ENCODE data around the gene CD1D. TPM values are rescaled to one million over a fixed set of nuclear protein-coding genes. Genes with fewer than 3 reads are reported as not detected.

Gene CD1D
- total RNA-seq, 1 donor from 2014 or later, result 0.29 TPM

DNA sequence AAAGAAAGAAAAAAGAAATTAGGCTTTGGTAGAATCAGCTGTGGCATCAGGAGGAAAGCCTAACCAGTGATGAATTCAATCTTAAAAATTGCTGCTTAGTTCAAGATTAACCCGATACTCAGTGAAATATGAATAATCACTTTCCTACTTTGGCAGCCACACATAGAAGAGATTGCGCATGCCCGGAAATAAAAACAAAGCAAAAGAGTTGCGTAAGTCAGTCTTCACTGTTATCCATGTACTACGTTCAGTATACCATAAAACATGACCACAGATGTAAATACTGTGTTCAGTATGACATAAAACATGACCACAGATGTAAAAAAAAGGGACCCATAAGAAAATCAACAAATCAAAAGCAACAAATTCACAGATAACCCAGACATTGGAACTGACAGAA is 19.2 kb downstream of the CD1D start:
- no peaks in the 10 kb centered on the region for H3K36me3 Mint-ChIP-seq
- no peak for TF ChIP-seq CTCF (conservative IDR thresholded peaks at IDR 0.05)
- no peak overlapping the region for H3K27ac Mint-ChIP-seq
- DNase-seq (ENCODE audit: extremely low spot score, unreplicated experiment), result no peak
- H3K27me3 Mint-ChIP-seq, result peaks cover 28% of the 10 kb centered on the region
- H3K4me3 Mint-ChIP-seq, result no peak overlapping the region
- H3K4me1 Mint-ChIP-seq (ENCODE audit: unreplicated experiment), result no peaks in the 10 kb centered on the region
- H3K9me3 Mint-ChIP-seq, result no peaks in the 10 kb centered on the region

GRCh38 chr1:158200527-158200926 is 19.8 kb downstream of the CD1D start:
- TF ChIP-seq CTCF (conservative IDR thresholded peaks at IDR 0.05), result no peak
- Mint-ChIP-seq H3K9me3 (no peaks in the 10 kb centered on the region), H3K36me3 (no peaks in the 10 kb centered on the region), H3K4me1 (ENCODE audit: unreplicated experiment) (no peaks in the 10 kb centered on the region), H3K27ac (no peak overlapping the region), H3K4me3 (no peak overlapping the region), H3K27me3 (peaks cover 23% of the 10 kb centered on the region)
- DNase-seq (ENCODE audit: extremely low spot score, unreplicated experiment), result no peak

DNA sequence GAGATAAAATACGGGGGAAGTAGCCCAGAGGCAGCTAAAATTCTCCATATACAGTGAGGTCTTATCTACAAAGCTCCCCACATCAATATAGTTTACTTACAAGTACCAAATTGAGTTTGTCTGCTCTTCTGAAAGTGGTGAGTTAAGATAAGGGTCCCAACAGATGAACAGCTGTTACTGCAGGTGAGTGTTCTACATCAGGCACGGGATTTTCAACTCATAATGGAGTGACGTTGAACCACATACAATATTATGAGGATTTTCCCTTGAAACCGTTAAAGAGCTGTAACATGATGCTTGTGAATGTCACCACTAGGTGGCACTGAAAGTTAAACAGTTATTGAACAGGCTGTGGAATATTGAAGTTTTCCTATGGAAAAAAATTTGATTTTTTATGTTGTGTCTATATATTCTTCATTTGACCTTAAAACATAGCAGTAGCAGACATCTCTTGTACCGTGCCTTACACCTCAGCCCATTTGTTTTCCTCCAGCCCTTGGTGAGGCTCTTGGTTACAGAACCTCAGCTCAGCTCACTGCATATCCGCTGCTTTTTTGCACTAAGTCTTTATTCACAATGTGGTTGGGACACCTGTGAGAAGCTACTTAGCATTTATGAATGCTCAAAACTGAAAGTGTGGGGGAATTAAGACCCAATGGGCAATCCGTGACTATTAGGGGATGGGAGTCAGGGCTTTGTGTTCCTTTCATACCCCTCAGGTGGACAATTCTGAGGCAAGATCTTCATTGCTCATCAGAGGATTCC is 23.2 kb downstream of the CD1D start:
- Mint-ChIP-seq H3K4me1 (ENCODE audit: unreplicated experiment) (no peaks in the 10 kb centered on the region), H3K4me3 (no peak overlapping the region), H3K9me3 (no peaks in the 10 kb centered on the region), H3K27ac (no peak overlapping the region), H3K27me3 (peaks cover 19% of the 10 kb centered on the region), H3K36me3 (no peaks in the 10 kb centered on the region)
- no peak for DNase-seq (ENCODE audit: extremely low spot score, unreplicated experiment)
- TF ChIP-seq CTCF (conservative IDR thresholded peaks at IDR 0.05), result peak; percentile 94

- Mint-ChIP-seq H3K36me3 (no peaks in the 10 kb centered on the region), H3K27ac (no peak overlapping the region), H3K4me3 (no peak overlapping the region), H3K9me3 (no peaks in the 10 kb centered on the region), H3K4me1 (ENCODE audit: unreplicated experiment) (no peaks in the 10 kb centered on the region), H3K27me3 (peaks cover 19% of the 10 kb centered on the region)
- no peak for TF ChIP-seq CTCF (conservative IDR thresholded peaks at IDR 0.05)
- no peak for DNase-seq (ENCODE audit: extremely low spot score, unreplicated experiment)
These were observed 23.7 kb downstream of the CD1D start for GRCh38 chr1:158204458-158204827.

DNA sequence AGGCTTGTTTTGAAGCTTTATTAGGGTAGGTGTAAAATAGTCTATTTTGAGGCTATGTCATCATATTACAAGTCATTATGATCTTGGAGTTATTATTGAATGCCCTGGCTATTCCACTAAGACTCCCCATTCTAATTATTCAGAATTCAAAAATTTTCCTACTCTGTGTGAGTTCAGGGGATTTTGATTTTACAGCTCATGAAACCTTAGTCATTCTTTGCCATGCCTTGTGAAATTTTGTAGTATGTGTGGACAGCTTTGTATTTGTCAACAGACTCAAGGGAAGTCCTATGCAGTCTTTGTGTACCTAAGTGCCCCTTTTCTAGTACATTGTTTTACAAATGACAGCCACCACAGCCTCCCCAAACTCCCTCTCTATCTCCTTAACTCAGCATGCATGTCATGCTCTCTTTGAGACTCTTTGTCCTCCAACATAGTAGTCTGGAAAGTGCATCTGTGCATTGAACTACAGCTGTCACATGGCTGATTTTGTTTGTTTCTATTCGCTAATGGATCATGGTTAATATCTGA is 28.0 kb downstream of the CD1D start:
- peaks cover 8% of the 10 kb centered on the region for H3K27me3 Mint-ChIP-seq
- no peaks in the 10 kb centered on the region for H3K36me3 Mint-ChIP-seq
- DNase-seq (ENCODE audit: extremely low spot score, unreplicated experiment), result no peak
- no peak overlapping the region for H3K27ac Mint-ChIP-seq
- H3K4me3 Mint-ChIP-seq, result no peak overlapping the region
- no peaks in the 10 kb centered on the region for H3K4me1 Mint-ChIP-seq (ENCODE audit: unreplicated experiment)
- H3K9me3 Mint-ChIP-seq, result no peaks in the 10 kb centered on the region
- TF ChIP-seq CTCF (conservative IDR thresholded peaks at IDR 0.05), result no peak
